Uterus (tissue), 2 donors: ENCODE data around the gene NUDT6.

ENCODE experiments used
- POLR2A ChIP-seq, 2 donors: fragments of 450-650 bp; IDR thresholded peaks; one replicate each; pipeline ENCODE4 v1.6.1; 2016; ENCODE audit warnings: antibody characterized with exemption in 2 of 2, mild to moderate bottlenecking in 1 of 2, moderate library complexity in 1 of 2
- TF ChIP-seq, protein P1 (sequence below), 4 experiments: fragments of 200-600 bp in 2 of 4; fragments of 450-650 bp in 2 of 4; sonication (generic) in 2 of 4; IDR thresholded peaks; one replicate each; pipeline ENCODE4 v1.5.1; 2016 to 2019; ENCODE audit warnings: antibody characterized with exemption in 4 of 4, mild to moderate bottlenecking in 2 of 4, moderate library complexity in 1 of 4

DNA sequence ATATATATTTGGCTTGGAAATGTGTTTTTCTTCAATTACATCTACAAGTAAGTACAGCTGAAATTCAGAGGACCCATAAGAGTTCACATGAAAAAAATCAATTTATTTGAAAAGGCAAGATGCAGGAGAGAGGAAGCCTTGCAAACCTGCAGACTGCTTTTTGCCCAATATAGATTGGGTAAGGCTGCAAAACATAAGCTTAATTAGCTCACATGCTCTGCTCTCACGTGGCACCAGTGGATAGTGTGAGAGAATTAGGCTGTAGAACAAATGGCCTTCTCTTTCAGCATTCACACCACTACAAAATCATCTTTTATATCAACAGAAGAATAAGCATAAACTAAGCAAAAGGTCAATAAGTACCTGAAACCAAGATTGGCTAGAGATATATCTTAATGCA, 26.1 kb downstream of the NUDT6 start:
- TF ChIP-seq POLR2A (IDR thresholded peaks at IDR 0.05): no peak
- TF ChIP-seq, protein P1, sequence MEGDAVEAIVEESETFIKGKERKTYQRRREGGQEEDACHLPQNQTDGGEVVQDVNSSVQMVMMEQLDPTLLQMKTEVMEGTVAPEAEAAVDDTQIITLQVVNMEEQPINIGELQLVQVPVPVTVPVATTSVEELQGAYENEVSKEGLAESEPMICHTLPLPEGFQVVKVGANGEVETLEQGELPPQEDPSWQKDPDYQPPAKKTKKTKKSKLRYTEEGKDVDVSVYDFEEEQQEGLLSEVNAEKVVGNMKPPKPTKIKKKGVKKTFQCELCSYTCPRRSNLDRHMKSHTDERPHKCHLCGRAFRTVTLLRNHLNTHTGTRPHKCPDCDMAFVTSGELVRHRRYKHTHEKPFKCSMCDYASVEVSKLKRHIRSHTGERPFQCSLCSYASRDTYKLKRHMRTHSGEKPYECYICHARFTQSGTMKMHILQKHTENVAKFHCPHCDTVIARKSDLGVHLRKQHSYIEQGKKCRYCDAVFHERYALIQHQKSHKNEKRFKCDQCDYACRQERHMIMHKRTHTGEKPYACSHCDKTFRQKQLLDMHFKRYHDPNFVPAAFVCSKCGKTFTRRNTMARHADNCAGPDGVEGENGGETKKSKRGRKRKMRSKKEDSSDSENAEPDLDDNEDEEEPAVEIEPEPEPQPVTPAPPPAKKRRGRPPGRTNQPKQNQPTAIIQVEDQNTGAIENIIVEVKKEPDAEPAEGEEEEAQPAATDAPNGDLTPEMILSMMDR (IDR thresholded peaks at IDR 0.05): no peak
